Measurements from ENCODE around the gene SUFU.

GRCh38 chr10:102654566-102654965 is 150.8 kb downstream of the SUFU start:
- no peak for TF ChIP-seq CTCF (IDR thresholded peaks at IDR 0.05; ENCODE audit: poor library complexity)
- no peak for TF ChIP-seq EZH2phosphoT487 (IDR thresholded peaks at IDR 0.05; ENCODE audit: low read depth, severe bottlenecking, unreplicated experiment)
